ENCODE data around the gene SLAMF9.
"Not testable (repeated sequence)": the region's sequence is repeated elsewhere in the genome, so short reads cannot be mapped to it uniquely, and the experiment has no call there.

Gene SLAMF9

DNA sequence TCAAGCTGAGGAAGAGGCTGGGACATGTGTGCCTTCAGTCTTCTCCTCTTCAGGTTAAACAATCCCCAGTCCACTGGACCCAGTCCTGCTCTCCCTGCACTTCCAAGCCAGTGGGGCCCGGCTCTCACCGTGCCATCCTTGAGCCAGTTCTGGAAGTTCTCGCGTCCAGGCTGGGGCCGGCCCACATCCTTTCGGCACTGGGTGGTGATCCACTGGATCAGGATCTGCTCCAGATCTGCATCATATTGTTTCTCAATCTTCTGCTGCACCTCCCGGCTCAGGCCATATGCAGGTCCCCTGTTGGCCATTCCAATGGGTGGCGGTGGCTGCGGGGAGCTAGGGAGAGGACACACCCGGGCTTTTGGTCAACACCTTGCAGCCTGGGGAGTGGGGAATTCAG, 33.8 kb downstream of the SLAMF9 start:
- DNase-seq (ENCODE audit: low read depth) = no peak

GRCh38 chr1:159919236-159919865, 34.7 kb downstream of the SLAMF9 start:
- no peak for DNase-seq (ENCODE audit: low read depth)

GRCh38 chr1:159918352-159919200, 35.5 kb downstream of the SLAMF9 start:
- no peak for DNase-seq (ENCODE audit: low read depth)

DNA sequence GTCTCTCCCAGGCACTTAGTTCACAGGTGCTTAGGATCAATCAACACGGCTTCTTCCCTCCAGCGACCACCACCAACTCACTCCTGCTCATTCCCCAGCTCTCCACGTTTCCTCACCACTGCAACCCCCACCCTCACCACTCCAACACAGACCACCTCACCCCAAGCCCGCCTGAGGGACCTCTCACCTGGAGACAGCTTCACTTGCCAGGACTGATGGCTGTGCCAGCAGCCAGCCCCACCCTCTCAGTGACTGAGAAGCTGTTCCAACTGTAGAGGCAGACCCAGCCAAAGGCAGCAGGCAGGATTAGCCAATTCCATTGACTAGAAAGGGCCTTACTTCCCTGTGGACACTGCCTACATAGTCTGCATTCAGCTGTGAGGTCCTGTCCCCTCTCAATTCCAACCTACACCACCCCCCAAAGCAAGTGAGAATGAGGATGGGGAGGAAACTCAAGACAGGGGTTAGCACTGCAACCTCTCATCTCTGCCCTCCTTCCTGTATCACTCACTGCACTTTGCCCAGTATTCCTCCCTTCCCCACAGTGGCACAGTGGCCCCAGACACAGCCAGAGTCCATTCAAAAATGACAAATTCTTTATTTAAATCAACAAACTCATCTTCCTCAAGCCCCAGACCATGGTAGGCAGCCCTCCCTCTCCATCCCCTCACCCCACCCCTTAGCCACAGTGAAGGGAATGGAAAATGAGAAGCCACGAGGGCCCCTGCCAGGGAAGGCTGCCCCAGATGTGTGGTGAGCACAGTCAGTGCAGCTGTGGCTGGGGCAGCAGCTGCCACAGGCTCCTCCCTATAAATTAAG, 36.3 kb downstream of the SLAMF9 start:
- DNase-seq (ENCODE audit: low read depth) = no peak

DNA sequence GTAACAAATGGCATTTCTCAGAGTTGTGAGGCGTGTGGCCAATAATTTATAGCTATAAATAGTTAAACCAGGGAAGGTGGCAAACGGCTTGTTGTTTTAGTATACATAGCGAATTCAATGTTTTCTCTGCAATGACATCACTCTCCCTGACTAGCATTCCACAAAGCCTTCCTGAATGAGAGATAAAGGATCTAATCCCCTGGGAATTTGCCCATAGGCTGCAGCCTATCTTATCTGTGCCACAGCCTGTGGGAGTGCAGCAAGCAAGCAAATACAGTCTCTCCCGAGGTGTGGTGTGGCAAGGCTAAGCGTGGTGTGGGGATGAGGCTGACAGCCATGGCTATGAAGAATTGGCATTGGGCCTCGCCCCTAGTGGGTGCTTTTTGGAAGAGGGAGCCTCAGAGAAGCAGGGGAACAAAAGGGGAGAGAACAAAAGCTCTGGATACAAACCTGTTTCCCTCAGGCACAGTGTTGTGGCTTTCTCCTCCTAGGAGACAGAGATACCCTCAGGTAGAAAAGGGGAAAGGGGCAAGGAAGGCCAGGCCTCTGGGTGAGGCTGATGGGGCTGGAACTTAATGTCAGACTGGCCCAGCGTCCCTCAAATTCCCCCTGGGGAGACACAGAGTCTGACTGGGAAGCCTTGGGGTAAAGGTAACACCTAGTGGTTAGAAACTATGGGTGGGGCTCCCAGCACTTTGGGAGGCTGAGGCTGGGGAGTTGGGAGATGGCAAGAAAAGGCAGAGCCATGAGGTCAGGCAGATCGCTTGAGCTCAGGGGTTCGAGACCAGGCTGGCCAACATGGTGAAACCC, 37.6 kb downstream of the SLAMF9 start:
- DNase-seq (ENCODE audit: low read depth) = peak; percentile 99

DNA sequence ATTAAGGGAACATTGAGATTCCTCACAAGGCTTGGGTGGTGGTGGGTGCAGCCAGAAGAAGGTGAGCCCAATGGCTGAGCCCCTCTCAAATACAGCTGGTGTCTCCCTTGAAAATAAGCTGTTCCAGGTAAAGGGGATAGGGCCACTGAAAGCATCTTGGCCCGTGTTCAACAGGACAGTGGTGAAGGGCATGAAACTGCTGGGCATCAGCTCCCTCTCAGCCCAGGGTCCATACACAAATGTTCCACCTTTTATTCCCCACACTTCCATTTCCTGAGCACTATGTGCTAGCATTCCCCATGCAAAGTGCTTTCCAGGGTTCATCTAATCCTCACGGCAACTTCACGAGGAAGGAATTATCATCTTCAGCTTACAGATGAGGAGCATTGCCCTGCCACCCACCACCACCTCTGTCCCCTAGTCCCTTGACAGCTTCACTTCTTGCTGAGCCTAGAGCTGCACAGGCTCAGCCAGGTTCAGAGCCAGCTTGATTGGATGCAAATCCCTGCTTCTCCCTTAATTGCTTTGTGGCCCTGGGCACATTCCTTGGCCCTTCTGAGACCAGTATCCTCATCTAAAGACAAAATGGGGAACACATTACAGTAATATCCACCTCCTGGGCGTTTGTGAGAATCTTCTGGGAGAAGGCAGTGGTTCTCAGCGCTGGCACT, 38.3 kb downstream of the SLAMF9 start:
- DNase-seq (ENCODE audit: low read depth) = no peak

DNA sequence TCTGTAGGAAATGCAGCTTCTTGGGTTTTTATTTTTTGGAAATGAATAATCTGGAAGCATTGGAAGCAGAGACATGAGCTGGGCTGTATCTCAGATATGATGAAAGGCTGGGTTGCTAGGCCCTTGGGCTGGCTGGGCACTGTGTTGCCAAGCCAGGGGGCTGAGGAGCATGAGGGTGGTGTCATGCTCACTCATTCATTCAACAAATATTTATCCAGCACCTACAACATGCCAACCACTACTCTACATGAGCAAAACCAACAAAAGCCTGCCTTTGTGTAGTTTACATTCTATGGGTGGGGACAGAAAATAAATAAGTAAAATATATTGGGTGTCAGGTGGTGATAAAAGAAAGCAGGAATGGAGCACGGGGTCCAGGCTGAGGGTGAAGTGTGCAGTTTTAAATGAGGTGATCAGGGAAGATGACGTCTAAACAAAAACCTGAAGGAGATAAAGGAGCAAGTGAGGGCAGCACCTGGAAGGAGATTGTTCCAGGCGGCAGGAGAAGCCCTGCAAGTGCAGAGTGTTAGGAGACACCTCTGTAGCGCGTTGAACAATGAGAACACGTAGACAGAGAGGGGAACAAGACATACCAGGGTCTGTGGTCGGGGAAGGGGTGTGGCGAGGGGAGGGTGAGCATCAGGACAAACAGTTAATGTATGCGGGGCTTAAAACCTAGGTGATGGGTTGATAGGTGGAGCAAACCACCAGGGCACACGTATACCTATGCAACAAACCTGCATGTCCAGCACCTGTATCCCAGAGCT, 39.6 kb downstream of the SLAMF9 start:
- no peak for DNase-seq (ENCODE audit: low read depth)

DNA sequence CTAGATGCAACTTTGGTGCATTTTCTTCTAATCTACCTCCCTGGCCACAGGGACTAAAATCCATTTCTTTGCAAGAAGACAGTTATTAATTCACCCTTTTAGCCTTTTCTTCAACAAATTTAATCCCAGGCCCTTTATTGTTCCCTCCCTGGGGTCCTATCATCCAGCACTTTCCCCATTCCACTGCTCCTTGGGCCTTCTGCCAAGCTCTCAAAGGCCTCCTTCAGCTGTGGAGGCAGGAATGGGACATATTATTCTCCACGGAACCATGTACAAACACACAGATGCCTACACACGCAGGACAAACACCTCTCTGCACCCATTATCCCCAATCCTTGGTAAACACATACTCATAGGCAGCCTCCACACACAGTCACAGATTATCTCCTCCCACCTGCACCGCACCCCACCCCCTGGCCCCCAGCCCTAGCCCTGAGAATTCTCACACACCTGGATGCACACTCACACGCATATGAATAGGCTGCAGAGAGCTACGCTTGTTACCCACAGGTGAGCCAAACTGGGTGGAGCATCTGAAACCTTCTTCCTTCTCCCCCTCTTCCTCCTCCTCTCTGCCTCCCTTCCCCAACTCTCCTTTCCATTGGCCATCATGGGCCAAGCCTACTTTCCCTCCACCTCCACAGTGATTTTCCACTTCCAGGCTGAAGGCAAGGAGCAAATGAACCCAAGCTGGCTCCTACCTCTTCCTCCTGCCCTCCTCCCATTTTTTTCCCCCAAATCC, 40.4 kb downstream of the SLAMF9 start:
- no peak for DNase-seq (ENCODE audit: low read depth)

GRCh38 chr1:159911326-159912070, 42.5 kb downstream of the SLAMF9 start:
- DNase-seq (ENCODE audit: low read depth) = no peak

- no peak for DNase-seq (ENCODE audit: low read depth)
These were observed 45.8 kb downstream of the SLAMF9 start for GRCh38 chr1:159908031-159908940.

- DNase-seq (ENCODE audit: low read depth) = no peak
These were observed 47.1 kb downstream of the SLAMF9 start for GRCh38 chr1:159906960-159907359.

GRCh38 chr1:159904036-159904435, 50.0 kb downstream of the SLAMF9 start:
- DNase-seq (ENCODE audit: low read depth) = not testable (repeated sequence)

GRCh38 chr1:159902541-159902940, 51.5 kb downstream of the SLAMF9 start:
- DNase-seq (ENCODE audit: low read depth) = no peak
